NCI-H82 (cell line): ENCODE data around the gene FBXO33.
"Not testable (repeated sequence)": the region's sequence is repeated elsewhere in the genome, so short reads cannot be mapped to it uniquely, and the experiment has no call there.

Source experiments
- DNase-seq: peaks from one replicate; lab custom pipeline; 2025; lab: John Stamatoyannopoulos, UW

Gene FBXO33

GRCh38 chr14:39372656-39373055 lies 59.6 kb downstream of the FBXO33 start:
- DNase-seq, result no peak

GRCh38 chr14:39370415-39370814 lies 61.8 kb downstream of the FBXO33 start:
- DNase-seq, result no peak

DNA sequence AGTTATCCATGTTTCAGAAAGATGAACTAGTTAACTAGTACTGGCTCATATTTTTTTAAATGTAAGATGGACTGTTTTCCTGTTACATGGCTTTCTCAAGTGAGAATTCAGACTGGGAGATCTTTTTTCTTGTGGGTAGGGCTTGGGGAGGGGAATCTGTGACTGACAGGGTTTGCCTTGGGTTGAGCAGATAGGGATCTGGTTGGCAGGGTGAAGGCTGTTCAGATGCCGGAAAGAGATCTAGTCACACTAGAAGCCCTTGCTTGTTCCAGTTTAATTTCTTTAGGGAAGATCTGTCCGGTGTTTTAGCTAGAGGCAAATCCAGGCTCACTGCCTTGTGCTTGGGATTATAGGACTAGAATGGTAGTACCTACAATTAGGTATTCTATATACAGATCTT lies 63.2 kb downstream of the FBXO33 start:
- no peak for DNase-seq

DNA sequence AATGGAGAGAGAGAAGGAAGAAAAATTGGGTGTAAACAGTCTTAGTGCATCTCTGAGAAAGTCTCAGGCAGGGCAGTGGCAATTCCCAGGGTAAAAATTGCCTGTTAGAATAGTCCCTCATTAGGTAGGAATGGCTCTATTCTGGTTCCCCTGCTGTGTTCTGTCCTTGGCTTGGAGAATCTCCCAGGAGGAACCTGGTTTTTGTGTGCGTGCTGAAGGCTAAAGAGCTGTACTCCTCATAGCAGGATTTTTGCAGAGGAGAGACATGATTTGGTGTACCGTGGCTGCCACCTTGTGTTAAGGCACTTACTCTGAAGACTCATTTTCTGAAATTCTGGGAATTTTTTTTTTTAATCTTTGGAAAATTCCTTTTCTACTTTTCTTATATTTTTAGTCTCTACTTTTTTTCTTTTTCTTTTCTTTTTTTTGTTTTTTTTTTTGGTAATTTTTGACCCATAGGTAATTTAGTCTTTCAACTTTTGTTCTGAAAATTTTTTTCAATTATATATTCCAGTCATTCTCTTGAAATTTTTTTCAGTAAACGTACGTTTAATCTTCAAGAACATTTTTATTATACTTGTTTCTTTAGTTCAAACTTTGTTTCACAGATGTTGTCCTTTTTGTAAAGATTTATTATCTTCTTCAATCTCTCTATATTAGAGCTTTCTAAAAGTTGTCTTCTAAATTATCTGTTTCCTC lies 63.8 kb downstream of the FBXO33 start:
- peak; percentile 78 for DNase-seq

GRCh38 chr14:39367387-39367751 lies 64.9 kb downstream of the FBXO33 start:
- DNase-seq, result no peak

- DNase-seq, result no peak
These were observed 65.5 kb downstream of the FBXO33 start for GRCh38 chr14:39366460-39367386.

DNA sequence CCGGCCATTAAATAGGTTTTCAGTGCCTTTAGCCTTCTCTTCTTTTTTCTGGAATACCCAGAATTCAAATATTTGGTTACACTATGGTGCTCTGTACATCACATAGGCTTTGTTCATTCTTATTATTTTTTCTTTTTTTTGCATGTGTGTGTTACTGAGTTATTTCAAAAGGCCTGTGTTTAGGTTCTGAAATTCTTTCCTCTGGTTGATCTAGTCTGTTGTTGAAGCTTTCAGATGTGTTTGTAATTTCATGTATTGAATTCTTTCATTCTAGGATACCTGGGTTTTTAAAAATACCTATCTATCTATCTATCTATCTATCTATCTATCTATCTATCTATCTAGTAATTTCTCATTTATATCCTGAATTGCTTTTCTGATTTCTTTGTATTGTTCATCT lies 66.9 kb downstream of the FBXO33 start:
- no peak for DNase-seq

GRCh38 chr14:39364509-39364908 lies 67.7 kb downstream of the FBXO33 start:
- no peak for DNase-seq

DNA sequence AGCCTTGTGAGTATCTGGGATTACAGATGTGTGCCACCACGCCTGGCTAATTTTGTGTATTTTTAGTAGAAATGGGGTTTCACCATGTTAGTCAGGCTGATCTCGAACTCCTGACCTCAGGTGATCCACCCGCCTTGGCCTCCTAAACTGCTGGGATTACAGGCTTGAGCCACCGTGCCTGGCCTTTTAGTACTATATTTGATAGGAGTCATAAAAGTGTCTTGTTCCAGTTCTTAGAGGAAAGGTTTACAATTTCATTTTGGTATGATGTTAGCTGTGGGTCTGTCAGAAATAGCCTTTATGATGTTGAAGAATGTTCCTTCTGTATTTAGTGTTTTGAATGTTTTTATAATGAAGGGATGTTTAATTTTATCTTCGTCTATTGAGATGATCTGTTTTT lies 70.7 kb downstream of the FBXO33 start:
- DNase-seq, result not testable (repeated sequence)

- DNase-seq, result no peak
These were observed 71.9 kb downstream of the FBXO33 start for GRCh38 chr14:39360316-39360715.

DNA sequence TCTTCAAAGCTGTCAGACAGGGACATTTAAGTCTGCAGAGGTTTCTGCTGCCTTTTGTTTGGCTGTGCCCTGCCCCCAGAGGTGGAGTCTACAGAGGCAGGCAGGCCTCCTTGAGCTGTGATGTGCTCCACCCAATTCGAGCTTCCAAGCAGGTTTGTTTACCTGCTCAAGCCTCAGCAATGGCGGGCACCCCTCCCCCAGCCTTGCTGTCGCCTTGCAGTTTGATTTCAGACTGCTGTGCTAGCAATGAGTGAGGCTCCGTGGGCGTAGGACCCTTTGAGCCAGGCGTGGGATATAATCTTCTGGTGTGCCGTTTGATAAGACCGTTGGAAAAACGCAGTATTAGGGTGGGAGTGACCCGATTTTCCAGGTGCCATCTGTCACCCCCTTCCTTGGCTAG lies 73.2 kb downstream of the FBXO33 start:
- DNase-seq, result not testable (repeated sequence)

GRCh38 chr14:39351708-39352107 lies 80.5 kb downstream of the FBXO33 start:
- DNase-seq, result no peak

- peak; percentile 6 for DNase-seq
These were observed 81.4 kb downstream of the FBXO33 start for GRCh38 chr14:39350866-39351265.
